ENCODE results near the gene SLC15A4.

SLC15A4 gene

GRCh38 chr12:128796439-128797118 is 27.2 kb downstream of the SLC15A4 start:
- Histone ChIP-seq H3K79me2 (ENCODE audit: low read length) (peaks cover 51% of the 10 kb centered on the region), H3K27ac (ENCODE audit: low read length) (peak overlapping the region; percentile 63), H3K4me1 (ENCODE audit: low read length) (peaks cover 81% of the 10 kb centered on the region), H3K9me3 (ENCODE audit: insufficient read depth, low read length) (no peaks in the 10 kb centered on the region), H3K4me2 (ENCODE audit: low read length) (peak overlapping the region; percentile 63), H4K20me1 (ENCODE audit: insufficient read depth, low read length) (peaks cover 75% of the 10 kb centered on the region), H3K36me3 (replicated peaks; ENCODE audit: low read depth, low read length) (peaks cover 90% of the 10 kb centered on the region), H3K27me3 (ENCODE audit: low read depth, low read length) (no peaks in the 10 kb centered on the region), H3K4me3 (ENCODE audit: low read length) (no peak overlapping the region), H2AFZ (ENCODE audit: low read depth, low read length) (no peak overlapping the region), H3K9ac (ENCODE audit: low read length) (no peak overlapping the region)
- TF ChIP-seq EZH2phosphoT487 (IDR thresholded peaks at IDR 0.05; ENCODE audit: low read depth) (no peak), CTCF (IDR thresholded peaks at IDR 0.05; ENCODE audit: low read depth, low read length) (no peak)

GRCh38 chr12:128795530-128796361 is 28.0 kb downstream of the SLC15A4 start:
- H3K4me1 ChIP-seq (ENCODE audit: low read length): peaks cover 83% of the 10 kb centered on the region
- H4K20me1 ChIP-seq (ENCODE audit: insufficient read depth, low read length): peaks cover 70% of the 10 kb centered on the region
- H3K36me3 ChIP-seq (replicated peaks; ENCODE audit: low read depth, low read length): peaks cover 89% of the 10 kb centered on the region
- H2AFZ ChIP-seq (ENCODE audit: low read depth, low read length): no peak overlapping the region
- no peak overlapping the region for H3K9ac ChIP-seq (ENCODE audit: low read length)
- no peaks in the 10 kb centered on the region for H3K9me3 ChIP-seq (ENCODE audit: insufficient read depth, low read length)
- peaks cover 43% of the 10 kb centered on the region for H3K79me2 ChIP-seq (ENCODE audit: low read length)
- TF ChIP-seq CTCF (IDR thresholded peaks at IDR 0.05; ENCODE audit: low read depth, low read length) (no peak), EZH2phosphoT487 (IDR thresholded peaks at IDR 0.05; ENCODE audit: low read depth) (no peak)
- H3K27ac ChIP-seq (ENCODE audit: low read length): peak overlapping the region; percentile 63
- H3K27me3 ChIP-seq (ENCODE audit: low read depth, low read length): no peaks in the 10 kb centered on the region
- H3K4me3 ChIP-seq (ENCODE audit: low read length): no peak overlapping the region; the same call in 1 of the 2 replicates
- H3K4me2 ChIP-seq (ENCODE audit: low read length): peak overlapping the region; percentile 63

GRCh38 chr12:128794661-128795529 is 28.9 kb downstream of the SLC15A4 start:
- Histone ChIP-seq H4K20me1 (ENCODE audit: insufficient read depth, low read length) (peaks cover 64% of the 10 kb centered on the region), H3K27ac (ENCODE audit: low read length) (peak overlapping the region; percentile 63), H3K9me3 (ENCODE audit: insufficient read depth, low read length) (no peaks in the 10 kb centered on the region), H3K4me2 (ENCODE audit: low read length) (0 out of 2 replicates have a peak overlapping the region, but pooled peaks have one; percentile 63), H3K36me3 (replicated peaks; ENCODE audit: low read depth, low read length) (peaks cover 86% of the 10 kb centered on the region), H2AFZ (ENCODE audit: low read depth, low read length) (no peak overlapping the region), H3K27me3 (ENCODE audit: low read depth, low read length) (no peaks in the 10 kb centered on the region), H3K4me1 (ENCODE audit: low read length) (peaks cover 91% of the 10 kb centered on the region), H3K4me3 (ENCODE audit: low read length) (no peak overlapping the region), H3K79me2 (ENCODE audit: low read length) (peaks cover 36% of the 10 kb centered on the region), H3K9ac (ENCODE audit: low read length) (no peak overlapping the region)
- TF ChIP-seq CTCF (IDR thresholded peaks at IDR 0.05; ENCODE audit: low read depth, low read length) (no peak), EZH2phosphoT487 (IDR thresholded peaks at IDR 0.05; ENCODE audit: low read depth) (no peak)

Measured in OCI-LY3 (cell line).